Measurements from ENCODE around the gene TNFSF9.

TNFSF9 gene, protein sequence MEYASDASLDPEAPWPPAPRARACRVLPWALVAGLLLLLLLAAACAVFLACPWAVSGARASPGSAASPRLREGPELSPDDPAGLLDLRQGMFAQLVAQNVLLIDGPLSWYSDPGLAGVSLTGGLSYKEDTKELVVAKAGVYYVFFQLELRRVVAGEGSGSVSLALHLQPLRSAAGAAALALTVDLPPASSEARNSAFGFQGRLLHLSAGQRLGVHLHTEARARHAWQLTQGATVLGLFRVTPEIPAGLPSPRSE

DNA sequence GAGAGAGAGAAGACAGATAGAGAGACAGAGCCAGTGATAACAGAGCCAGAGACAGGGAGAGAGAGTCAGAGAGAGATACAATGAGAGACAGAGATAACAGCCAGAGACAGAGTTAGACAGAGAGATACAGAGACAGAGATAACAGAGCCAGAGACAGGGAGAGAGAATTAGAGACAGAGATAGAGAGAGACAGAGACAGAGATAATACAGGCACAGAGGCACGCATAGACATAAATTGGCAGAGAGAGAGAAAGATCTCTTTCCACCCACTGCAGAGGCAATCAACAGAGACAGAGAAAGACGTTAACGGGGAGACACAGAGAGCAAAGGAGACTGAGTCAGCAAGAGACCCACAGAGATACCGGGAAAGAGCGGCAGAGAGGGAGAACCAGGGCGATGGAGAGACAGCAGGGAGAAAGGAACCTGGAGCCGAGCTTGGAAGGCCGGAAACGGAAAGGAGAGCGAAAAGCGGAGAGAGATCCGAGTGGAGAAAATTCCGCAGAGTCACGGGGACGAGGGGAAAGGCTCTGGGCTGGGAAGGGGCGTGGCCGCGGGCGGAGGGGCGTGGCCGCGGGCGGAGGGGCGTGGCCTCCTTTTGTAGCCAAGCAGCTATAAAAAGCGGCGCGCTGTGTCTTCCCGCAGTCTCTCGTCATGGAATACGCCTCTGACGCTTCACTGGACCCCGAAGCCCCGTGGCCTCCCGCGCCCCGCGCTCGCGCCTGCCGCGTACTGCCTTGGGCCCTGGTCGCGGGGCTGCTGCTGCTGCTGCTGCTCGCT lies at the start of gene TNFSF9:
TNFSF9 (plus strand) TSS at position 641 of the 777 bp plus-strand sequence; CDS start at position 652, 11 bp downstream.
- peak; percentile 80 for DNase-seq

DNA sequence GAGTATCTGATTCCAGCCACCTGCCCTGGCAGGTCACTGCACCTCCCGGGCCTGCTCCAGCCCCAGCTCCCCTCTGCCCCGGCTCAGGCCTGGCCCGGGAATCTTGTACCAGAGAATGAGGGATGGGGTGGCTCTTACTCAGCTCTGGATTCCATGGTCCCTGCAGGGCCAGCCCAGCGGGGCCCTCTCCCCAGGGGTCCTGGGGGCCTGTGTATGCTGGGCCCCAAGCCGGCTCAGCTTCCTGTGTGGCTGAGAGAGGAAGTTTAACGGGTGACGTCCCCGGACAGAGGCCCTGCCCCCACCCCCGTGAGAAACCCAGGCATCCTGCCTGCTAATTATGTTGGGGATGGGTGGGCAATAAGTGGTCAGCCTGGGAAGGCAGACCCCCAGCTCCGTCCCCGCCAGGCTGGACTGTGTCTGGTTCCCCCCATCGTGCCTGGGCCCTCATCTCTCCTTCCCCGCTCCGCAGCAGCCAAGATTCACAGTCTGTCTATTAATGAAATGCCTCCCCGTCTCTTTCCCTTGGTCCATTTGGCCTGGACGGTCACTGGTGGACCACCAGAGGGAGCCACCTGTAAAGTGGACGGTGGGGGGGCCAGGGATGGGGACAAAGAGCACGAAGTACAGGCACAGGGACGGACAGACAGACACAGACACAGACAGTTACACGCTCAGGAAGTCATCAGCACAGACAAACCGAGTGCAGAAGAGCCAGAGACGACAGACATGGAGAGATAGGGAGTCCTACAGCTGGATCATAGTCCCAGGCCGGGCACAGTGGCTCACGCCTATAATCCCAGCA lies 49.1 kb upstream of the TNFSF9 start, which contains the start of gene DENND1C:
DENND1C (minus strand) TSS at position 247 of the 802 bp plus-strand sequence; CDS start at position 155, 92 bp downstream.
- peak; percentile 69 for DNase-seq

DNA sequence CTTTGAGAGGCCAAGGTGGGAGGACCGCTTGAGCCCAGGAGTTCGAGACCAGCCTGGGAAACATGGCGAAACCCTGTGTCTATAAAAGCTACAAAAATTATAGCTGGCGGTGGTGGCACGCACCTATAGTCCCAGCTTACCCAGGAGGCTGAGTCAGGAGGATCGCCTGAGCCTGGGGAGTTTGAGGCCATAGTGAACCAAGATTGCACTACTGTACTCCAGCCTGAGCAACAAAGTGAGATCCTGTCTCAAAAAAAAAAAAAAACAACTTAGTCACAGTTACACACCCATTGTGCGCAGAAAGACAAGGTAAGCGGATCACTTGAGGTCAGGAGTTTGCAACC lies 48.5 kb upstream of the TNFSF9 start:
- no peak for DNase-seq

DNA sequence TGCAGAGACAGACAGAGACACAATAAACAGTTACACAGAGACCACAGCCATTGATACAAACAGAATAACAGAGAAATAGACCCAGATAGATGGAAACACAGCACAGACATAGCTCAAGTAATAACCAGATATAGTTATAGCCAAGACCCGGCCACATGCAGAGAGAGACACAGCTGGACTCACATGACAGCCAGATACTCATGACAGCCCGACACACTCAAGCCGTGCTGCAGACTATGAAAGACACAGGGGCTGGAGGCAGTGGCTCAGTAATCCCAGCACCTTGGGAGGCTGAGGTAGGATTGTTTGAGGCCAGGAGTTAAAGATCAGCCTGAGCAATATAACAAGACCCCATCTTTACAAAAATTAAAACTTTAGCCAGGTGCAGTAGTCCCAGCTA lies 47.6 kb upstream of the TNFSF9 start:
- no peak for DNase-seq

DNA sequence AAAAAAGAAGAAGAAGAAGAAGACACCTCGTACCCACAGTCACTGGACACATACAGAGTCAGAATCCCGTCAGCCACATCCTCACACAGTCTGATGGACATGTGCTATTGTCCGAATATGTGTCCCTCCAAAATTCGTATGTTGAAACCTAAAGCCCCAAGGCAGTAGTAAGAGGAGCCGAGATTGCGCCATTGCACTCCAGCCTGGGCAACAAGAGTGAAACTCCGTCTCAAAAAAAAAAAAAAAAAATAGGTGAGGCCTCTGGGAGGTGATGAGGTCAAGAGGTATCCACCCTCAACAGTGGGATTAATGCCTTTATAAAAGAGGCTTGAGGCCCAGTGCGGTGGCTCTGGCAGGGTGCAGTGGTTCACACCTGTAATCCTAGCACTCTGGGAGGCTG lies 46.6 kb upstream of the TNFSF9 start:
- no peak for DNase-seq

DNA sequence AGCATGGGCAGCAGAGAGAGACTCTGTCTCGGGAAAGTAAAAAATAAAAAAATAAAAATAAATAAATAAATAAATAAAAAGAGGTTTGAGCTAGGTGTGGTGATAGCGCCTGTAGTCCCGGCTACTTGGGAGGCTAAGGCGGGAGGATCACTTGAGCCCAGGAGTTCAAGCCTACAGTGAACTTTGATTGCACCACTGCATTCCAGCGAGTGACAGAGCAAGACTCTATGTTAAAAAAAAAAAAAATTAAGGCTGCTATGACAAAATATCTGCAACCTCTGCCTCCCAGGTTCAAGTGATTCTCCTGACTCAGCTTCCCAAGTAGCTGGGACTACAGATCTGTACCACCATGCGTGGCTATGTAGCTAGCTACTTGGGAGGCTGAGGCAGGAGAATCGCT lies 46.0 kb upstream of the TNFSF9 start:
- no peak for DNase-seq

DNA sequence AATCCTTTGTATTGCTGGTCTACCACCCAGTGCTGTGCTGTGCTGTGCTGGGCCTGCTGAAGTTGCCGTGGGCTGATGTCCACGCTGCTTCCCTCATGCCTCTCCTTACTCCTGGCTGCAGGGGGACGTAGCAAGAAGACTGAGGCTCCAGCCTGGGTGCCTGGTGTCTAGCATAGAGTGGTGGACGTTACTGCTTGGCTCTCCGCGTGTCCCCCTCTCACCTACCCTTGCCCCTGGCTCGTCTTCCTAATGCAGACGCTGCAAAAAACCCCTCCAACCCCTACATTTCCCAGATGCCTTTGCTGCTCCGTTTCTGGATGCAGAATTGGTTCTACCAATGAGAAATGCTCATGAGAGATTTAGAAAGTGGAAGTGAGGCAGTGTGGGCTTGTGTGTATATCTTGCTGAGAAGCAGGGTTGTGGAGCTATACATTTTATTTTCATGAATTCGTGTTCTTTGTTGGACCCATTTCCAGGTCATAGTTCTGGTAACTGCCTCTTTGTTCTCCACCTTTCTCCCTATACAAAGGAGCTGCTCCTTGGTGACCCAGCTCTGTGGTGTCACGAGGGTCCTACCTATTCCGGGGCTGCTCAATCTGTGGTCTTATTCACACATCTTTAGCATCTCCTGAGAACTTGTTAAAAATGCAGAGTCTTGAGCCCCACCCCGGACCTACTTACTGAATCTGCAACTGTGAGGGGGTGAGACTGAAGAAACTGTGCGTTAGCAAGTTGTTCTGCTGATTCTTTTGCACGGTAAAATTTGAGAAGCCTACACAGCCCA lies 41.4 kb upstream of the TNFSF9 start:
- no peak for DNase-seq

DNA sequence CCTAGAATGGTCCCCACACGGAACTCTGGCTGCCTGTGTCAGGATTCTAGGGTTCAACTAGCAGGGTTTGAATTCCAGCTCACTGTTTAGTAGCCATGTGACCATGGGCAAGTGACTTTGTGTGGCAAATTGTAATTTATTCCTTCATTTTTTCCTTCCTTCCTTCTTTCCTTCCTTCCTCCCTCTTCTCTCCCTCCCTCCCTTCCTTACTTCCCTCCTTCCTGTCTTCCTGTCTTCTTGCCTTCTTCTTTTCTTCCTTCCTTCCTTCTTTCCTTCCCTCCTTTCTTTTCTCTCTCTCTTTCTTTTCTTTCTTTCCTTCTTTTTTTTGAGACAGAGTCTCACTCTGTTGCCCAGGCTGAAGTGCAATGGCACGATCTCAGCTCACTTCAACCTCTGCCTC lies 40.7 kb upstream of the TNFSF9 start:
- DNase-seq = no peak

DNA sequence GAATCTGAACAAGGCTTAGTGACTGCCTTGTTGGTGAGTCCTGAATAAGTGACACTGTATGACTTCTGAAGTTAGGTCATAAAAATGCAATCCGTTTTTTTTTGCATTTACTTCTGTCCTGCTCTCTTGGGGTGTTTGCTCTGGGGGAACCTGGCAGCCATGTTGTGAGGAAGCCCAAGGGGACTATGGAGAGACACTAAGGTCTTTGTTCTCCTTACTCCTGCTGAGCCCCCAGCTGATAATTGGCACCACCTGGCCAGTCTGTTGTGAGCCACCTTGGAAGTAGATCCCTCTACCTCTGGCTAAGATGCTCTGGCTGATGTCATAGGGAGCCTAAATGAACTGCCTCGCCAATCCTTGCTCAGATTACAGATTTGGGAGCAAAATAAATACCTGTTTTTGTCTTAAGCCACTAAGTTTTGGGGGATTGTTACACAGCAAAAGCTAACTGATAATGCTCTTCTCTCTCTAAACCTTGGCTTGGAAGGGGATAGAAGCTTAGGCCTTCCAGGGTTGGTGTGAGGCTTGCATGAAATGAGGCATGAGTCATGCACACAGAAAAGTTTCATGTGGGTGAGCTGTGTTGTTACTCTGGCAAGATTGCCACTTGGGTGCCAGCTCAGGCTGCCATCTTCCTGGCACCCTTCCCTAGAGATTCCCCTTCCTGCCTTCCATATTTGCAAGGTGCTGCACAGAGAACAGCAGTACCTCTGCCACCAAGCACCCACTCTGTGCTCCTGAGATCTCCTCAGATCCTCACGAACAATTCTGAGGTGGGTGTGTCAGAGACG lies 38.8 kb upstream of the TNFSF9 start:
- no peak for DNase-seq

DNA sequence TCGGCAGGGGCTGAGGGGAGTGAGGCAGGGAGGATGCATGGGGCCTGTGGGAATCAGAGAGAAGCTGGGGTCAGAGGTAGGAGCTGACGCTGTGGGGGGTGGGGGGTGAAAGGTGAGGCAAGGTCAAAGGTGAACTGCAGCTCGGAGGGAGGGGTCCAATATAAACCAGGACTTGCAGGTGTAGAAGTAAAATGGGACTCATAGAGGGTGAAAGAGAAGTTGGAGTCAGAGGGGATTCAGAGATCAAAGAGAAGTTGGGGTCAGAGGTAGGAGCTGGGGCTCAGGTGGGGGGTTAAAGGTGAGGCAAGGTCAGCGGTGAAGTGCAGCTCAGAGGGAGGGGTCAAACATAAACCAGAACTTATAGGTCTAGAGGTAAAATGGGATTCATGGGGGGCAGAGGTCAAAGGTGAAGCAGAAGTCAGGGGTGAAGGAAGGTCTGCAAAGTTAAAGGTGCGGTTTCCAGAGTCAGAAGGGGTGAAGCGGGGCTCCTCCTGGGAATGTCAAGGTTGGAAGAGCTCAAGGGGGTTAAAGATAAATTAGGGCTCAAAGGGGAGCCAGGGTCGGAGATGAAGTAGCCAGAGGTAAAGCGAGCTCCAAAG lies 36.3 kb upstream of the TNFSF9 start:
- no peak for DNase-seq

DNA sequence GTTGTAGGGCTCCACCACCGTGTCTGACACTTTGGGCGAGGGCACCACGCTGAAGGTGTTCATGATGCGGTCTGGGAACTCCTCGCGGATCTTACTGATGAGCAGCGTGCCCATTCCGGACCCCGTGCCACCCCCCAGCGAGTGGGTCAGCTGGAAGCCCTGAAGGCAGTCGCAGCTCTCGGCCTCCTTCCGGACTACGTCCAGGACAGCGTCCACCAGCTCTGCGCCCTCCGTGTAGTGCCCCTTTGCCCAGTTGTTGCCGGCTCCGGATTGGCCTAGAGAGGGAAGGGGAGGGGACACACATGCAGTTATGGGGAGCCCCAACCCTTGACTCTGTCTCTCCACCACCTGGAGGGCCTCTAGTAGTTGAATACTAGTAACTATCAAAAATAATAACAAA lies 34.9 kb upstream of the TNFSF9 start:
- DNase-seq = no peak

DNA sequence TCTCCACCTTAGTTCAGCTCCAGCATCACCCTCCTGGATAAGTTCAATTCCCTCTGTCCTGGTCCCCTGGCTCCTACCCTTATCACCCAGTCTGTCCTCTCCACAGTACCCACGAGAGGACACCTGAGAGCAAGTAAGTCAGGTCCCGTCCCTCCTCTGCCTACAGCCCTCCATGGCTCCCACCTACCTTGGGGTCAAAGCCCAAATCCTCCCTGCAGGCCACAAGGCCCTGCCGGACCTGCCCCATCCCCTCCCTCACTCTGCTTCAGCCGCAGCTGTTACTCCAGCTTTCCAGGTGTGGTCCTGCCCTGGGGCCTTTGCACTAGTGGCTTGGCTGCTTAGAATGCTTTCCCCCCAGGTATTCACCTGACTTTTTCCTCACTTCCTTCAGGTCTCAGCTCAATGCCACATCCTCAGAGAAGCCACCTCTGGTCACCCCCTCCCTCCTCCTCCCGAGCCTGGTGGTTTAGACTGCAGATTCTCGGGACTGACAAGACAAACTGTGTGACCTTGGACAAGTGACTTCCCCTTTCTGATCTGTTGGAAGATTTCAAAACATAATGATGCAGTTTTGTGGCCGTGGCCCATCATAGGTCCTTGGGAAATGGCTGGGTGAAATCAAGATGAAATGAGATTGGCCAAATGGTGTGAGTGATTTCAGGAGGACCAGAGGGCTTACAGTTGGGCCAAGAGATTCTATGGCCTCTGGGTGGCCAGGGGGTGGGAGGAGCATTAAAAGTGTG lies 32.4 kb upstream of the TNFSF9 start:
- no peak for DNase-seq

DNA sequence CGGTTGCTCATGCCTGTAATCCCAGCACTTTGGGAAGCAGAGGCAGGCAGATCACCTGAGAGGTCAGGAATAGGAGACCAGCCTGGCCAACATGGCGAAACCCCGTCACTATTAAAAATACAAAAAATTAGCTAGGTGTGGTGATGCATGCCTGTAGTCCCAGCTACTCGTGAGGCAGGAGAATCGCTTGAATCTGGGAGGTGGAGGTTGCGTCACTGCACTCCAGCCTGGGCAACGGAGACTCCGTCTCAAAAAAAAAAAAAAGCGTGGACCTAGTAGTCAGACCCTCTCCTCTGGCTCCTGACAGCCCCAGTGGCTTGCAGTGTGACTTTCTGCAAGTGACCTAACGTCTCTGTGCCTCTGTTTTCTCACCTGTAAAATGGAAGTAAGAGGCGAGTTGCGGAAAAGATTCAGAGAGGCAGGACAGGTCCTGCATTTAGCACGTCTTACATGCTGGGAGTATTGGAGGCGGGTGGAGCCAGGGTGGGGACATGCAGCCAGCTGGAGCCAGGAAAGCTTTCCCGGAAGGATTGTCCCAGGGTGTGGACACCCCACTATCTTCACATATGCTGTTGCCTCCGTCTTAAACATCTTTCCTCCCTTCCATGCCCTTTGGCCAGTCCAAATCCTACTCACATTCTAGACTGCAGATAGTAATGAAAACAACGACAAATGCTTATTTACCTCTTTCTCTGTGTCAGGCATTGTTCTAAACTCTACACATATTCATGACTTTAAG lies 31.6 kb upstream of the TNFSF9 start:
- no peak for DNase-seq

DNA sequence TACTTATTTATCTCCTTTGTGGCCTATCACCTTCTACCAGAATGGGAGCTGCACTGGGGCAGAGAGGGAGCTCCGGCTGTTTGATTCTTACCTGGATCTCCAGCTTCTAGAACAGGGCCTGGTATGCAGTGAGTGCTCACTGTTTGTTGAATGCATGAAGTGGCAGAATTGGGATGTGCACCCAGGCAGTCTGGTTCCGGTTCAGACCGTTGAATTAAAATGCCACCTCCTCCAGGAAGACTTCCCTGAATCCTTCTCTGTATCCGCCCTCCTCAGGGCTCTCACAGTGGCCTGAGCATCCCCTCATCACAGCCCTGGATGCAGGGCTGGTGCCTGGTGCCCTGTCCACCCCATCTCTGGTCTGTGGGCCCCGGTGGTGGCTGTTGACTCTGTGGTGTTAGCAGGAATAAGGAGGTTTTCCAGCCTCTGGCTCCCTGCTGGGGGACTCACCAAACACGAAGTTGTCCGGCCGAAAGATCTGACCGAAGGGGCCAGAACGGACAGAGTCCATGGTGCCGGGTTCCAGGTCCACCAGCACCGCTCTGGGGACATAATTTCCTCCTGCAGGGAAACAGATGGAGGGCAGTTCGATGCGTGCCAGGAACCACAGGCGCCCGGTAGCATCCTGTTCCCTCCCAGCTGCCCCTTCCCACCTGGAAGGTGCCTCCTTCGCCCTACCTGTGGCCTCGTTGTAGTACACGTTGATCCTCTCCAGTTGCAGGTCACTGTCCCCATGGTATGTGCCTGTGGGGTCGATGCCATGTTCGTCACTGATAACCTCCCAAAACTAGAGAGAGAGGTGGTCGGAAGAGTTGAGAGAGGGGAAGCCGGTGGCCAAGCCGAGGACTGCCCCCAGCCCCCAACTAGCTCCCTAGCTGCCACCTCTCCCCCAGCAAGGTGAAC lies 29.7 kb upstream of the TNFSF9 start:
- no peak for DNase-seq

DNA sequence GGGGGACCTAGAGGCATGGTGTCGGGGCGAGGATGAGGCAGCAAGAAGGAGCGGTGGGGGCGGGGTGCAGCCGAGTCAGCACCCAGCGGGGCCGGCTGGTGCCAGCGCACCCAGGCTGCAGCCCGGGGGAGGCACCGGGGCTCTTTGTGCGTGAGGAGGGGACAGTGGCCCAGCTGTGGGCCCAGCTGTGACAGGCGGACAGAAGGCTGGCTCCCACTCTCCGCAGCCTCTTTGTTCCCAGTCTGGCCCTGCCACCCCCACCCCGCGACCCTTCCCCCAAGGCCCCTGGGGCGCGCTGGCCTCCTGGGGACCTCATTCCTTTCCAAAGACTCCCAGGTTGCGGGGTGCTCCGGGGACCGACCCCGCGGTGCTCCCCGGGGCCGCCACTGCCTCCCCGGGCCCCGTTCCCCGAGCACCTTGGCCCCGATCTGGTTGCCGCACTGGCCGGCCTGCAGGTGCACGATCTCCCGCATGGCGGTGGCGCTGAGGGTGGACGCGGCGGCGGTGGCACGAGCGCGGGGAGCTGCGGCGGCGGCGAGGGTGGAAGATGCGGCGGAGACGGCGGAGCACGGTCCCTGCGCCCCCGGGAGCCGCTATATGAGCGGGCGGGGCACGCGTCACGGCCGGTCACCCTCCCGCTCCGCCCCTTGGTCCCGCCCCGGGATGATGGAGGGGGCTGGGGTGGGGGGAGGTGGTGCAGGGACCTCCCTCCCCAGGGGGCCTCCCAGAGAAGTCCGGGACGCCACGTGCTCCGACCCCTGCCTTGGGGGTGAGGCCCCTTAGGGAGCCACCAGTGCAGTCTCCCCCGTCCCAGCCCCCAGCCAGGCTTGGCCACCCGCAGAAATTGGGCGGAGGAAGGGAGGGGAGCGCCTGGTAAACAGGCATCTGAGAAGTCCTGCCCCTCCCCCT lies 28.8 kb upstream of the TNFSF9 start, which contains the start of gene TUBB4A:
TUBB4A (minus strand) TSS at position 570 of the 909 bp plus-strand sequence; CDS start at position 473, 97 bp downstream.
- peak; percentile 55 for DNase-seq

DNA sequence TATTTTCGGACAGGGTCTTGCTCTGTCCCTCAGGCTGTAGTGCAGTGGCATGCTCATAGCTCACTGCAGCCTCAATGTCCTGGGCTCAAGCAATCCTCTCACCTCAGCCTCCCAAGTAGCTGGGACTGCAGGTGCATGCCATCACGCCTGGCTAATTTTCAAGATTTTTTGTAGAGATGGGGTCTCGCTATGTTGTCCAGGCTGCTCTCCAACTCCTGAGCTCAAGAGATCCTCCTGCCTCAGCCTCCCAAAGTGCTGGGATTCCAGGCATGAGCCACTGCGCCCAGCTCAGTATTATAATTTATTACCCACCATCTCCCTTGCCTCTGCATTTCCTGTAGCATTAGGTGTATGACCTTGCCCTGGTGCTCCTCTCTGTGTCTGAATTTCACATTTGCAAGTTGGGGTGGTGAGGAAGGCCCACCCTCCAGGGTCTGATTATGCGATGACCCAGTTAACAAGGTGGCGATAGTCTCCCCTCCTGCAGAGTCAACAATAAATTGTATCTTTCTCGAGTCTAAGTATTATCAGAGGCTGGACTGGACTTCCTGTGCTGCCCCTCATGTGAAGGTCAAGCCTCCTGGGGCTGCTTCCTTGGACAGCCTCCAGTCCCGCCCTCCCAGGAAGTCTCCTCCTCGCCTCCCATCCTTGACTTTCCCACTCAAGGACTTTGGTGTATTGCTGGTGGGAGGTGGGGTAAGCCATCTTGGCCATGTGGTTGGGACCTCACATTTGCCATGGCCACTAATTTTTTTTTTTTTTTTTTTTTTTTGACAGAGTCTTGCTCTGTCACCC lies 27.2 kb upstream of the TNFSF9 start:
- DNase-seq = no peak

All from stimulated activated CD4-positive, alpha-beta T cell treated with anti-CD3 and anti-CD28 coated beads, Interleukin-4, amount 100 ng/mL, for 1 hour (primary cell).